ENCODE results near the gene EXO1. TPM values are rescaled to one million over a fixed set of nuclear protein-coding genes. Genes with fewer than 3 reads are reported as not detected.

The EXO1 gene
- total and polyA plus RNA-seq, 9 of the 15 experiments (the other 6 are each of a cell fraction or from before 2014, with no cell fraction given): 36.0 to 125 (median 83.9) TPM

GRCh38 chr1:241847540-241847795 lies 536 bp upstream of the EXO1 start:
- Histone ChIP-seq H3K9ac (ENCODE audit: insufficient read depth in 1 of 2, low read depth in 2 of 2, low read length in 2 of 2) (peak overlapping the region; percentile 96 to 100; a peak in 3 of 4 replicates), H3K4me3 (peak overlapping the region; percentile 66), H3K9me1 (ENCODE audit: control insufficient read depth, insufficient read depth, low read length) (no peaks in the 10 kb centered on the region), H3K4me2 (ENCODE audit: insufficient read depth, low read length) (peak overlapping the region; percentile 94), H3K36me3 (ENCODE audit: control insufficient read depth, insufficient read depth, low read length) (peaks cover 36% of the 10 kb centered on the region), H3K4me1 (replicated peaks in 1 of 2; ENCODE audit: control insufficient read depth in 2 of 2, insufficient read depth in 2 of 2, low read length in 2 of 2) (peaks cover 8 to 18% of the 10 kb centered on the region in 2 experiments; a peak in 3 of 5 replicates), H4K20me1 (replicated peaks; ENCODE audit: control insufficient read depth, insufficient read depth, low read length) (peaks cover 5% of the 10 kb centered on the region; the same call in 1 of the 2 replicates), H3K27me3 (ENCODE audit: control insufficient read depth in 2 of 2, insufficient read depth in 2 of 2, low read length in 2 of 2) (no peaks in the 10 kb centered on the region), H2AFZ (ENCODE audit: low read depth, low read length) (peak overlapping the region; percentile 99), H3K9me3 (replicated peaks; ENCODE audit: control insufficient read depth, insufficient read depth, low read depth, low read length) (no peaks in the 10 kb centered on the region), H3K27ac (ENCODE audit: extremely low read depth, low read depth, low read length) (peak overlapping the region; percentile 87), H3K79me2 (ENCODE audit: control insufficient read depth, insufficient read depth, low read length) (peaks cover 45% of the 10 kb centered on the region)
- 0% methylated on average over 6 of the region's 6 CpGs for whole genome bisulfite sequencing (ENCODE audit: insufficient coverage, low coverage, missing lambda C conversion rate)
- DNase-seq (ENCODE audit: extremely low read depth in 1 of 4, low spot score in 3 of 4): no peak
- no peak for ATAC-seq
- no peak for FAIRE-seq
- in situ Hi-C loops (cut with MboI) (no loop called here), intact Hi-C loops (cut with micrococcal nuclease) (loop anchor here (1.0 to 5.0 kb wide), 2 partner anchors 237 to 330 kb away; partner anchors contain the start of gene FH)
- no TSS peak for BruUV-seq (replicated peaks)
- POLR2A ChIA-PET: interaction anchor here (0.6 to 2.1 kb wide), 11 partner anchors 8 to 1898 kb away, joined by 3 to 7 read pairs (median 4); partner anchors contain the start of gene FH
- CTCF ChIA-PET (ENCODE audit: low intra/inter-chr PET ratio): interaction anchor here (1.2 kb wide), 1 partner anchor 316 kb away, joined by 11 read pairs; no protein-coding TSS in a partner anchor
- no peak for TF ChIP-seq RBFOX2 (IDR thresholded peaks at IDR 0.05; ENCODE audit: low read depth, low read length)
- TF ChIP-seq ZNF778 (CRISPR knock-in tag; IDR thresholded peaks at IDR 0.05): no peak
- TF ChIP-seq ZNF77 (CRISPR knock-in tag; IDR thresholded peaks at IDR 0.05): no peak
- peak; percentile 61 for TF ChIP-seq ZFX (CRISPR knock-in tag; IDR thresholded peaks at IDR 0.05)
- no peak; the same call in 1 of the 2 replicates for TF ChIP-seq TAF7 (tag; IDR thresholded peaks at IDR 0.05)
- no peak for TF ChIP-seq KAT2B (IDR thresholded peaks at IDR 0.05; ENCODE audit: low read depth, low read length)
- no peak for TF ChIP-seq BHLHE40 (IDR thresholded peaks at IDR 0.05; ENCODE audit: low read length)
- TF ChIP-seq ZNF583 (CRISPR knock-in tag; IDR thresholded peaks at IDR 0.05): no peak
- no peak for TF ChIP-seq CTCF (IDR thresholded peaks at IDR 0.05 in 2 of 3, conservative IDR thresholded peaks at IDR 0.05 in 1 of 3; ENCODE audit: insufficient read depth in 2 of 3, low read depth in 1 of 3, low read length in 3 of 3)
- no peak for TF ChIP-seq TAF9B (IDR thresholded peaks at IDR 0.05; ENCODE audit: partially characterized antibody)
- TF ChIP-seq RBM25 (IDR thresholded peaks at IDR 0.05; ENCODE audit: low read depth, low read length, severe bottlenecking): no peak
- TF ChIP-seq ZNF232 (CRISPR knock-in tag; IDR thresholded peaks at IDR 0.05): no peak
- no peak for TF ChIP-seq MAZ (CRISPR knock-in tag; conservative IDR thresholded peaks at IDR 0.05 in 1 of 2, IDR thresholded peaks at IDR 0.05 in 1 of 2)
- no peak for TF ChIP-seq ZNF584 (CRISPR knock-in tag; IDR thresholded peaks at IDR 0.05; ENCODE audit: low read depth)
- 0 out of 2 replicates have a peak, but pooled peaks have one; percentile 7 for TF ChIP-seq HOMEZ (CRISPR knock-in tag; IDR thresholded peaks at IDR 0.05)
- TF ChIP-seq LEF1 (IDR thresholded peaks at IDR 0.05): peak; percentile 46; the same call in 1 of the 2 replicates
- peak; percentile 82 for TF ChIP-seq ZNF592 (IDR thresholded peaks at IDR 0.05)
